PC-9 (cell line): ENCODE data around the gene KRT39.

ENCODE experiments used
- CTCF ChIP-seq: fragments of 200-600 bp; sonication (generic); conservative IDR thresholded peaks from 2 replicates; pipeline ENCODE4 v1.6.1; 2017; ENCODE audit warnings: mixed run types, antibody characterized with exemption, mild to moderate bottlenecking, moderate library complexity
- EZH2 ChIP-seq: fragments of 200-600 bp; sonication (generic); IDR thresholded peaks from 2 replicates; pipeline ENCODE4 v1.8.0; 2017; ENCODE audit warnings: antibody characterized with exemption, low read depth

DNA sequence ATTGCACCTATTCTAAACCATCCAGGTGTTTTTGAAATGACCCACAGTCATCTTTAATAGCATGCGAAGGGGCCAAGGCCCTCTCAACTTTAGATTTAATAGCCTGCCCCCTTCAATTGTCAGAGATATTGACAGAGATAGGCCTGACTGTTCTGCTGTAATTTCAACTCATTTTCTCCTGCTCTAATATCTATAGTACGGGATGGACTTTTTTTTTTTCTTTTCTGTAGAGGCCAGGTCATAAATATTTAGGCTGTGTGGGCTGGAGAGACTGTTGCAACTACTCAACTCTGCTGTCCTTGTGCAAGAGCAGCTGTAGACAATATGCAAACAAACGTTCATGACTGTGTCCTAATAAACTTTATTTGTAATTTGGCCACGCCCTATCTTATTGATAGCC lies 57.0 kb downstream of the KRT39 start:
- TF ChIP-seq CTCF (no peak), EZH2 (no peak)
